GM19452 (cell line): ENCODE measurements around the gene IZUMO4.
A peak's percentile ranks its signal among the peaks of the same experiment; 100 is the strongest.

Source experiments
- ATAC-seq: cut with Tn5 transposase; IDR thresholded peaks from one replicate; pipeline ENCODE4 v1.9.1; 2021; ENCODE audit not compliant: unreplicated experiment

The IZUMO4 gene

GRCh38 chr19:2058570-2059421, 37.9 kb upstream of the IZUMO4 start:
- no peak for ATAC-seq

GRCh38 chr19:2059422-2060201, 37.1 kb upstream of the IZUMO4 start:
- ATAC-seq = no peak

- peak; percentile 19 for ATAC-seq
Observed at GRCh38 chr19:2060884-2061494, 35.7 kb upstream of the IZUMO4 start.

- peak; percentile 65 for ATAC-seq
Observed at GRCh38 chr19:2061495-2062388, 35.0 kb upstream of the IZUMO4 start.

- no peak for ATAC-seq
Observed at GRCh38 chr19:2062389-2062729, 34.4 kb upstream of the IZUMO4 start.

- no peak for ATAC-seq
Observed at GRCh38 chr19:2062770-2063169, 33.9 kb upstream of the IZUMO4 start.

GRCh38 chr19:2063824-2064223, 32.9 kb upstream of the IZUMO4 start:
- ATAC-seq = no peak

- ATAC-seq = no peak
Observed at GRCh38 chr19:2064395-2064787, 32.3 kb upstream of the IZUMO4 start.

- no peak for ATAC-seq
Observed at GRCh38 chr19:2064788-2065524, 31.8 kb upstream of the IZUMO4 start.

GRCh38 chr19:2070436-2070827, 26.3 kb upstream of the IZUMO4 start:
- no peak for ATAC-seq

- no peak for ATAC-seq
Observed at GRCh38 chr19:2070986-2071673, 25.6 kb upstream of the IZUMO4 start.

- no peak for ATAC-seq
Observed at GRCh38 chr19:2072757-2073551, 23.8 kb upstream of the IZUMO4 start.

- no peak for ATAC-seq
Observed at GRCh38 chr19:2076526-2076944, 20.2 kb upstream of the IZUMO4 start.

- ATAC-seq = no peak
Observed at GRCh38 chr19:2077398-2077797, 19.3 kb upstream of the IZUMO4 start.

- ATAC-seq = no peak
Observed at GRCh38 chr19:2077833-2078619, 18.7 kb upstream of the IZUMO4 start.

GRCh38 chr19:2079076-2079864, 17.4 kb upstream of the IZUMO4 start:
- ATAC-seq = no peak

GRCh38 chr19:2079865-2080301, 16.8 kb upstream of the IZUMO4 start:
- no peak for ATAC-seq
